Endothelial cell (in vitro differentiated cells): Measurements from ENCODE around the gene MOV10L1. TPM values are rescaled to one million over a fixed set of nuclear protein-coding genes. Genes with fewer than 3 reads are reported as not detected.

ENCODE experiments used
- DNase-seq: peaks from one replicate; pipeline ENCODE4 v3.0.0; 2021; ENCODE audit warnings: low spot score
- H3K27ac Mint-ChIP-seq: one replicate; pipeline ENCODE4 v1.8.0; 2021; ENCODE audit warnings: mixed read lengths, inconsistent platforms; ENCODE audit not compliant: unreplicated experiment
- H3K27me3 Mint-ChIP-seq: one replicate; pipeline ENCODE4 v1.8.0; 2021; ENCODE audit warnings: mild to moderate bottlenecking, moderate library complexity, mixed read lengths, inconsistent platforms; ENCODE audit not compliant: unreplicated experiment
- H3K36me3 Mint-ChIP-seq: one replicate; pipeline ENCODE4 v1.8.0; 2021; ENCODE audit warnings: mild to moderate bottlenecking, low read depth, mixed read lengths, inconsistent platforms; ENCODE audit not compliant: unreplicated experiment
- H3K4me1 Mint-ChIP-seq: one replicate; pipeline ENCODE4 v1.8.0; 2021; ENCODE audit warnings: mild to moderate bottlenecking, mixed read lengths, inconsistent platforms; ENCODE audit not compliant: unreplicated experiment
- H3K4me3 Mint-ChIP-seq: one replicate; pipeline ENCODE4 v1.8.0; 2021; ENCODE audit warnings: mild to moderate bottlenecking, mixed read lengths, inconsistent platforms; ENCODE audit not compliant: unreplicated experiment
- H3K9me3 Mint-ChIP-seq: one replicate; pipeline ENCODE4 v1.8.0; 2021; ENCODE audit warnings: mixed read lengths, inconsistent platforms; ENCODE audit not compliant: unreplicated experiment
- total RNA-seq: library from RNA; stranded (reverse); fragmentation: NEBNext Ultra II Directional; extraction: Animal tissue kit (Norgen Biotek cat#: 25700); gene quantifications from one replicate; pipeline ENCODE4 v1.2.1, GENCODE V29; 2021; ENCODE audit not compliant: unreplicated experiment
- TF ChIP-seq, protein P1 (sequence below): fragments of 200-600 bp; sonication (generic); IDR thresholded peaks from one replicate; pipeline ENCODE4 v1.5.0; 2021; ENCODE audit warnings: antibody characterized with exemption; ENCODE audit not compliant: unreplicated experiment

Gene MOV10L1
- total RNA-seq, 1 donor from 2014 or later, result not detected

DNA sequence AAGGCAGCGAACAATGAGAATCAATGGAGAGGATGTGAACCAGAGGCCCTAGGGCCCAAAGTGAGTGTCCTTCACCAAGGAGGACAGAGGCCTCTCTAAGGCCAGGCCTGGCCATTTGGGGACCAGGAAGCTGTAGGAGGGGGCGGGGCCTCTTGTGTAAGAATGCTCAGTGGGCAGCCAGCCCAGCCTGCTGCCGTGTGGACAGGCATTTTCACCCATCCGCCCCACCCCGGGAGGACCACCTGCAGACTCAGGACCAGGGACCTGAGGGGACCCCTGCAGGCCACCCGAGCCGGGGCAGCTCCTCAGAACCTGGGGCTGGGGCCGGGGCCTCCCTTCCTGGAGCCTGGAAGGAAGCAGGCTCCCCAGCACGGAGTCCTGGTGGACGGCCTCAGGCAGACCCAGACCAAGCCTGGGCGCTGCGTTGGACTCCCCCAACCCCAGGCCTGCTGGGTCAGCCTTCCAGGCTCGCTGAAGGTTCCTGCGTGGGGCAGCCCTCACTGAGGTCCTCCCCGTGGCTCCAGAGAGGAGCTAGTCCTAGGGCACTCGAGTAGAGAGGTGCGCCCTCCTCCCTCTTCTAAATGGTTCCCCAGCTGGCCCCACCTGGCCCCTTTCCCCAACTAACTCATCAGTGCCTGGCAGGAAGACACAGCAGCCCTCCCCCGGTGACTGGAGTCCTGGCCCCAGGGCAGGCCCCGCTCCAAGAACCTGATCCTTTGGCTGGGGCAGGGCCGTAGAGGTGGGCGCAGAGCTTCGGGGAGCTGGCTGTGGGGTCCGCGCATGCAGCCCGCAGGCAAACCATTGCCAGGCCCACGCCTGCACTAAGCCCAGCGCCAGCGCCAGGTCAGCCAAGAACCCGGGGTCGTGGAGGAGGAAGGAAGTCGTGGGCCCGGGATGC, 94.4 kb downstream of the MOV10L1 start:
- no peak for DNase-seq
- Mint-ChIP-seq H3K4me3 (no peak overlapping the region), H3K4me1 (peaks cover 3% of the 10 kb centered on the region), H3K27ac (no peak overlapping the region), H3K27me3 (peaks cover 6% of the 10 kb centered on the region), H3K36me3 (no peaks in the 10 kb centered on the region), H3K9me3 (no peaks in the 10 kb centered on the region)
- TF ChIP-seq, protein P1, sequence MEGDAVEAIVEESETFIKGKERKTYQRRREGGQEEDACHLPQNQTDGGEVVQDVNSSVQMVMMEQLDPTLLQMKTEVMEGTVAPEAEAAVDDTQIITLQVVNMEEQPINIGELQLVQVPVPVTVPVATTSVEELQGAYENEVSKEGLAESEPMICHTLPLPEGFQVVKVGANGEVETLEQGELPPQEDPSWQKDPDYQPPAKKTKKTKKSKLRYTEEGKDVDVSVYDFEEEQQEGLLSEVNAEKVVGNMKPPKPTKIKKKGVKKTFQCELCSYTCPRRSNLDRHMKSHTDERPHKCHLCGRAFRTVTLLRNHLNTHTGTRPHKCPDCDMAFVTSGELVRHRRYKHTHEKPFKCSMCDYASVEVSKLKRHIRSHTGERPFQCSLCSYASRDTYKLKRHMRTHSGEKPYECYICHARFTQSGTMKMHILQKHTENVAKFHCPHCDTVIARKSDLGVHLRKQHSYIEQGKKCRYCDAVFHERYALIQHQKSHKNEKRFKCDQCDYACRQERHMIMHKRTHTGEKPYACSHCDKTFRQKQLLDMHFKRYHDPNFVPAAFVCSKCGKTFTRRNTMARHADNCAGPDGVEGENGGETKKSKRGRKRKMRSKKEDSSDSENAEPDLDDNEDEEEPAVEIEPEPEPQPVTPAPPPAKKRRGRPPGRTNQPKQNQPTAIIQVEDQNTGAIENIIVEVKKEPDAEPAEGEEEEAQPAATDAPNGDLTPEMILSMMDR, result no peak

DNA sequence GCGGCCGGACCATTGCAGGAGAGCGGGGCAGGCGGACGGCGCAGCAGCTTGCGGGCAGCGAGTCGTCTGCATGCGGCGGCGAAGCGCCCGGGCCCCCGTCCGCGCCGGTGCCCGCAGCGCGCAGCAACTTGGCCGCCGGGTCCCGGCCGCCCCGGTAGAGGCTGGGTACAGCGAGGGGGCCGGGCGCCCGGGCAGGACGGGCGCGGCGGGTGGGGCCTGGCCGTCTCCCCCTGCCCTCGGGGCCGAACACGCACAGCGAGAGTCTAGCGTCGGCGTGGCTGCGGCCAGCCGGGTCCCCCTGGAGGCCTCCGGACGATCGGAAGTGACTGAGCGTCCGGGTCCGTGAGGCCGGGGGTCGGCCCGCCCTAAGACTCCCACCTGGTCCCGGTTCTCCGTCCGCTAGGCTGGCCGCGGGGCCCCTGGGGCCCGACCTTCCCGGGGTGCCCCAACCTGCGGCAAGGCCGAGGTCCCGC, 95.1 kb downstream of the MOV10L1 start:
- Mint-ChIP-seq H3K9me3 (no peaks in the 10 kb centered on the region), H3K27ac (no peak overlapping the region), H3K27me3 (peaks cover 1% of the 10 kb centered on the region), H3K4me3 (no peak overlapping the region), H3K36me3 (no peaks in the 10 kb centered on the region), H3K4me1 (peaks cover 3% of the 10 kb centered on the region)
- TF ChIP-seq, protein P1, result no peak
- no peak for DNase-seq

DNA sequence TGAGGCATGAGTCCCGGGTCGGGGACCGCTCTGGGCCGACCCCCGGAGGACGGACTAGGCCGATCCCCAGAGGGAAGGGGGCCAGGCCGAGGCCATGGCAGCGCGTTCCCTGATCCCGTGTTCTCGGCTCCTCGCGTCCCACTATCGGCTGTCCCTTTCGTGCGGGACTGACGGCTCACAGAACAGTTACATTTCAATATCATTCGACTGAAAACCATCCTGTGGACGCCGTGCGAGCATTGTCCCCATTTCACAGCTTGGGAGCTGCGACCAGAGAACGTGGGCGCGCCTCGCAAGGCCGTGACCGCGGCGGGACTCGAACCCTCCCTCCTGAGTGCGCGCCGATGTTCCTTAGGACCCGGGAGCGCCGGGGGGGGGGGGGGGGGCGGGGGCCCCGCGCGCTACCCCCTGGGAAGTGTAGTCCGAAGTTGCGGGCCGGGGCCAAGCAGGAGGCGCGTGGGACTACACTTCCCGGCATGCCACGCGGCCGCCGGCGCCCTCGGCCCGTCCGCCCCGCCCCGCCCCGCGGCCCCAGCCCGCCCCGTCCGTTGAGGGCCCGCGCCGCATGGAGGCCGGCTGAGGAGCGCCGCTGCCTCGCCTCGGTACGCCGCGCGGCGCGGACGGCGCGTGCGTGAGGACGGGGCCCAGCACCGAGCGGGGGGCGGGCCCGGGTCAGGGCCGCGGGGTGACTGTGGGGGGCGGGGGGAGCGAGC, 95.7 kb downstream of the MOV10L1 start, which contains the start of gene TRABD:
TRABD (plus strand) TSS at position 539 of the 713 bp plus-strand sequence. CDS start 7,148 bp downstream, outside the sequence.
- peaks cover 1% of the 10 kb centered on the region for H3K27me3 Mint-ChIP-seq
- H3K36me3 Mint-ChIP-seq, result no peaks in the 10 kb centered on the region
- H3K4me1 Mint-ChIP-seq, result peaks cover 3% of the 10 kb centered on the region
- TF ChIP-seq, protein P1, result no peak
- peak within 1 kb of the TSS; percentile 92 for H3K4me3 Mint-ChIP-seq
- no peaks in the 10 kb centered on the region for H3K9me3 Mint-ChIP-seq
- peak; percentile 89 for DNase-seq
- no peak within 1 kb of the TSS for H3K27ac Mint-ChIP-seq

DNA sequence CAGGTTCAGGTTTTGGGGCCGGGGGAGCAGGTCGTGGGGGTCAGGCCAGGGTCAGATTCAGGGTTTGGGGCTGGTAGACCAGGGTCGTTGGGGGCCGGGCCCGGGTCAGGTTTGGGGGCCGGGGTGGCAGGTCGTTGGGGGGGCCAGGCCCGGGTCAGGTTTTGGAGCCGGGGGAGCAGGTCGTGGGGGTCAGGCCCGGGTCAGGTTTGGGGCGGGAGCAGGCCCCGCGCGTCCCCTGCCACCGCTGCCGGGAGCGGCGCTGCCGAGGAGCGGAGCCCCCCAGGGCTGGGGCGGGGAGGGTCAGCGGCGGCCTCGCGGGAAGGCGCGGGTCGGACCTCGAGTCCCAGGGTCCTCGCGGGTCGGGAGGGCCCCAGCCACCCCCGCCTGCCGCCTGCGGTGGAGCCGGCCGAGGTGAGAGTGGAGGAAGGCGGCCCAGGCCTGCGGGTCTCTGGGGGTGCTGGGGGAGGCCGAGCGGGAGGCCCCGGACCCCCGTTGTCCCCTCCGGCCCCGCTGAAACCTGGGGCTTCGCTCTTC, 96.4 kb downstream of the MOV10L1 start:
- TF ChIP-seq, protein P1, result no peak
- no peak for DNase-seq
- Mint-ChIP-seq H3K9me3 (no peaks in the 10 kb centered on the region), H3K4me1 (peaks cover 3% of the 10 kb centered on the region), H3K27me3 (peaks cover 3% of the 10 kb centered on the region), H3K27ac (no peak overlapping the region), H3K4me3 (peak overlapping the region; percentile 92), H3K36me3 (peaks cover under 1% of the 10 kb centered on the region)
